Left colon (tissue), 2 donors: ENCODE data around the gene P4HA3. TPM values are rescaled to one million over a fixed set of nuclear protein-coding genes. Genes with fewer than 3 reads are reported as not detected.

Experiments used
- ATAC-seq: fragments of 200-7000 bp; cut with Tn5 transposase; one replicate; pipeline ENCODE4 v1.9.1; 2020; ENCODE audit warnings: mild to moderate bottlenecking, moderate library complexity
- DNase-seq, 2 donors: peaks; one replicate each; pipeline ENCODE4 v3.0.0-alpha.2; 2020
- intact Hi-C, 2 donors: fragments of 100-400 bp; cut with DNase I in 1 of 2; cut with micrococcal nuclease in 1 of 2; formaldehyde crosslinking; loops; one replicate each; pipeline versions ENCODE4 v1.11.2 to v1.14.0; 2022; cut with DNase I, micrococcal nuclease
- total RNA-seq, 2 donors: library from RNA; stranded (reverse); fragmentation: NEBNext Ultra II Directional; extraction: Animal tissue kit (Norgen Biotek cat#: 25700); gene quantifications; one replicate each; pipeline ENCODE4 v1.2.1, GENCODE V29; 2021
- donor health status: DM: no; HTN: no; CAD: no.
- donor health status: DM: yes; HTN: yes; CAD: no.

Gene P4HA3
- total RNA-seq, 2 donors from 2014 or later = 0.25 to 0.27 TPM

GRCh38 chr11:74276581-74276980 is 34.9 kb downstream of the P4HA3 start:
- no peak for DNase-seq
- ATAC-seq = no peak
- intact Hi-C loops = no loop called here

- DNase-seq = no peak
- intact Hi-C loops = no loop called here
- ATAC-seq = no peak
These were observed 39.2 kb downstream of the P4HA3 start for GRCh38 chr11:74272276-74272675.

- intact Hi-C loops = no loop called here
- DNase-seq = no peak
- ATAC-seq = peak; percentile 56
These were observed 42.2 kb downstream of the P4HA3 start for GRCh38 chr11:74269161-74269811.

- no peak for ATAC-seq
- no peak for DNase-seq
- intact Hi-C loops = no loop called here
These were observed 43.0 kb downstream of the P4HA3 start for GRCh38 chr11:74268456-74268855.

- DNase-seq = no peak
- intact Hi-C loops = no loop called here
- ATAC-seq = no peak
These were observed 44.4 kb downstream of the P4HA3 start for GRCh38 chr11:74267014-74267413.

GRCh38 chr11:74265256-74265655 is 46.2 kb downstream of the P4HA3 start:
- ATAC-seq = no peak
- intact Hi-C loops = no loop called here
- DNase-seq = no peak

- DNase-seq = no peak
- no peak for ATAC-seq
- intact Hi-C loops = no loop called here
These were observed 48.7 kb downstream of the P4HA3 start for GRCh38 chr11:74262725-74263124.

- peak; percentile 17 to 28 for DNase-seq
- intact Hi-C loops = loop anchor here (2.0 to 10.0 kb wide), 4 partner anchors 64 to 191 kb away; no protein-coding TSS in a partner anchor
- ATAC-seq = no peak
These were observed 53.4 kb downstream of the P4HA3 start for GRCh38 chr11:74257959-74258553.

- DNase-seq (no peak), ATAC-seq (no peak)
- intact Hi-C loops = loop anchor here (2.0 to 10.0 kb wide), 4 partner anchors 66 to 192 kb away; no protein-coding TSS in a partner anchor
These were observed 54.9 kb downstream of the P4HA3 start for GRCh38 chr11:74256378-74257133.

GRCh38 chr11:74255741-74256375 is 55.6 kb downstream of the P4HA3 start:
- intact Hi-C loops = loop anchor here (2.0 to 10.0 kb wide), 4 partner anchors 66 to 193 kb away; no protein-coding TSS in a partner anchor
- DNase-seq = peak in 1 of 2 donors; percentile 38
- ATAC-seq = peak; percentile 78

GRCh38 chr11:74253361-74253760 is 58.1 kb downstream of the P4HA3 start:
- ATAC-seq (no peak), DNase-seq (no peak)
- intact Hi-C loops = loop anchor here (10.0 kb wide), 2 partner anchors 121 to 191 kb away; no protein-coding TSS in a partner anchor

GRCh38 chr11:74249496-74249895 is 61.9 kb downstream of the P4HA3 start:
- intact Hi-C loops = no loop called here
- no peak for DNase-seq
- ATAC-seq = no peak

- DNase-seq (no peak), ATAC-seq (no peak)
- intact Hi-C loops = no loop called here
These were observed 63.0 kb downstream of the P4HA3 start for GRCh38 chr11:74248469-74248868.

GRCh38 chr11:74238243-74238642 is 73.2 kb downstream of the P4HA3 start:
- DNase-seq (no peak), ATAC-seq (no peak)
- intact Hi-C loops = no loop called here

- intact Hi-C loops = no loop called here
- no peak for DNase-seq
- ATAC-seq = no peak
These were observed 73.9 kb downstream of the P4HA3 start for GRCh38 chr11:74237541-74237940.

- DNase-seq (no peak), ATAC-seq (no peak)
- intact Hi-C loops = no loop called here
These were observed 76.3 kb downstream of the P4HA3 start for GRCh38 chr11:74235121-74235520.

- DNase-seq (no peak), ATAC-seq (no peak)
- intact Hi-C loops = no loop called here
These were observed 77.8 kb downstream of the P4HA3 start for GRCh38 chr11:74233683-74234082.

- ATAC-seq (no peak), DNase-seq (no peak)
- intact Hi-C loops = no loop called here
These were observed 79.0 kb downstream of the P4HA3 start for GRCh38 chr11:74232311-74232950.

- DNase-seq (no peak), ATAC-seq (no peak)
- intact Hi-C loops = no loop called here
These were observed 84.5 kb downstream of the P4HA3 start for GRCh38 chr11:74226907-74227306.
